Hematopoietic multipotent progenitor cell treated with erythropoietin and hydrocortisone succinate and interleukin-3 and kit ligand, for 17 days (in vitro differentiated cells): Measurements from ENCODE around the gene RAB44.

Experiments used
- DNase-seq: peaks from one replicate; pipeline ENCODE4 v3.0.0-alpha.2; 2015; ENCODE audit warnings: low spot score

Gene RAB44

GRCh38 chr6:36730424-36731380, 33.1 kb downstream of the RAB44 start:
- no peak for DNase-seq

GRCh38 chr6:36731622-36732310, 34.1 kb downstream of the RAB44 start:
- no peak for DNase-seq

GRCh38 chr6:36733300-36733699, 35.7 kb downstream of the RAB44 start:
- no peak for DNase-seq

GRCh38 chr6:36734486-36735060, 36.9 kb downstream of the RAB44 start:
- DNase-seq, result no peak

GRCh38 chr6:36735110-36736071, 37.8 kb downstream of the RAB44 start:
- no peak for DNase-seq

GRCh38 chr6:36737043-36737785, 39.6 kb downstream of the RAB44 start:
- no peak for DNase-seq

- no peak for DNase-seq
Measured at GRCh38 chr6:36738108-36738507, 40.5 kb downstream of the RAB44 start.

GRCh38 chr6:36739947-36740817, 42.6 kb downstream of the RAB44 start:
- no peak for DNase-seq

GRCh38 chr6:36740818-36741179, 43.2 kb downstream of the RAB44 start:
- DNase-seq, result no peak

- DNase-seq, result no peak
Measured at GRCh38 chr6:36742146-36742545, 44.5 kb downstream of the RAB44 start.

- DNase-seq, result no peak
Measured at GRCh38 chr6:36743032-36743431, 45.4 kb downstream of the RAB44 start.

GRCh38 chr6:36743538-36744303, 46.1 kb downstream of the RAB44 start:
- DNase-seq, result peak; percentile 48

GRCh38 chr6:36744304-36744673, 46.7 kb downstream of the RAB44 start:
- DNase-seq, result no peak

GRCh38 chr6:36745283-36745682, 47.7 kb downstream of the RAB44 start:
- DNase-seq, result no peak

GRCh38 chr6:36745836-36746235, 48.2 kb downstream of the RAB44 start:
- no peak for DNase-seq

- no peak for DNase-seq
Measured at GRCh38 chr6:36746251-36746650, 48.6 kb downstream of the RAB44 start.

GRCh38 chr6:36749829-36750489, 52.3 kb downstream of the RAB44 start:
- DNase-seq, result no peak

- DNase-seq, result no peak
Measured at GRCh38 chr6:36751091-36751490, 53.5 kb downstream of the RAB44 start.

- no peak for DNase-seq
Measured at GRCh38 chr6:36751833-36752186, 54.2 kb downstream of the RAB44 start.
